Measurements from ENCODE around the gene MLLT3. TPM values are rescaled to one million over a fixed set of nuclear protein-coding genes. Genes with fewer than 3 reads are reported as not detected.

The MLLT3 gene
- total and polyA plus RNA-seq, 5 donors, result 5.8 to 14.0 (median 8.3) TPM

DNA sequence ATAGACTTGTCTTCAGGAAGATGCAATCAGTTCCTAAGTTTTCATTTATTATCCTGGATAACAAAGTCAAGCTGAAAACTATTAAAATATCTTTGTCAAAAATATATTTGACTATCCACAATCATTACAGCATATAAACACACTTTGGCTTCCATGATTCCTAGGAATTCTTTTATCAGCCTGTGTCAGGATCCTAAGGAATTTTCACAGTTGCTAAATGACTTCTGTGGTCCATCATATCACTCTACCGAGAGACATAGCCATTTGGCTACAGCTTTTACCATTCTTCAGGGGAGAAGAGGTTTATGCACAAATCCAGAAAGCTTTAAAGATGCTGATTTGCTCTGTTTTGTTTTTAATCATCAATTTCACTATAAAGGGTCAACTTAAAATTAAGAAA, 128.3 kb downstream of the MLLT3 start:
- no peak overlapping the region for H3K27ac ChIP-seq (ENCODE audit: low read length)
- no peaks in the 10 kb centered on the region for H3K4me1 ChIP-seq (ENCODE audit: control insufficient read depth, insufficient read depth, low read length)
- ATAC-seq (no peak), DNase-seq (no peak)
- no peaks in the 10 kb centered on the region for H3K27me3 ChIP-seq (ENCODE audit: control insufficient read depth, insufficient read depth)
- WGBS, result 42% methylated on average over 1 of the region's 1 CpG
- intact Hi-C loops (cut with DNase I), result no loop called here
- H3K4me3 ChIP-seq (ENCODE audit: low read length), result no peak overlapping the region
- no peaks in the 10 kb centered on the region for H3K9me3 ChIP-seq (ENCODE audit: control insufficient read depth, low read length)

DNA sequence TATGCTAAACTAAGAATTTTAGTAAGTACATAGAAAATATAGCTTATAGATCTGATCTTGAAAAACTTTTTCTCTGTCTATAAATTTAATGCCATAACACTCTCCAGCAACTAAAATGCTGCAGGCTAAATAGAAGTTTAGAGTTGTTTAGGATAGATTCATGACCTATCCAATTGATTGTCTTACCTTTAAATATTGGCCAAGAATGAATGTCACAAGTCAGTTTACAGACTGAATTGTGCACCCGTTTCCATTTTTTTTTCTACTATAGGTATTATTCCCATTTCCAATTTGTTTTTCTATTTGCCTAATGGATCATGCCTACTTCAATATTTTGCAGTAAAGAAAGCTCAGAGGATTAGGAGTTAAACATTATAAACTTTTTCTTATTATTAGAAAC, 129.5 kb downstream of the MLLT3 start:
- no peaks in the 10 kb centered on the region for H3K4me1 ChIP-seq (ENCODE audit: control insufficient read depth, insufficient read depth, low read length)
- intact Hi-C loops (cut with DNase I), result no loop called here
- no peaks in the 10 kb centered on the region for H3K9me3 ChIP-seq (ENCODE audit: control insufficient read depth, low read length)
- H3K4me3 ChIP-seq (ENCODE audit: low read length), result no peak overlapping the region
- DNase-seq (no peak), ATAC-seq (no peak)
- H3K27me3 ChIP-seq (ENCODE audit: control insufficient read depth, insufficient read depth), result no peaks in the 10 kb centered on the region
- H3K27ac ChIP-seq (ENCODE audit: low read length), result no peak overlapping the region
- 82% methylated on average over 1 of the region's 1 CpG for WGBS

DNA sequence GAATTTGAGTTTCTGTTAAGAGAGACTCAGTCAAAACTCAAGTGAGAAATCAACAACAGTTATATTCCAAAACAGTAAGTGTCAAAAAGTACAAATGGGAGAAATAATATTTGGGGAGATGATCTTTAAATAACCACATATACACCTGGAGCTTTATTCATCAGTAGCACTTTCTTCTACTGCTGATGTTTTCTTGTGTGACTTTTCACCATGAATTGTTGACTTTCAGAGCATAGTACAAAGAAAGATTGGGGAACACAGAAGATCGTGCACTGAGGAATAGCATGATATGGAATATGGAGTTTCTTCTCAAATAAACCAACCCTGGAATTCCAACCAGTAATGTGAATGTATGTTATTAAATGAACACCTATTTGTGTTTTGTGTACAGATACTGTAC, 130.7 kb downstream of the MLLT3 start:
- Histone ChIP-seq H3K27me3 (ENCODE audit: control insufficient read depth, insufficient read depth) (no peaks in the 10 kb centered on the region), H3K27ac (ENCODE audit: low read length) (no peak overlapping the region), H3K4me3 (ENCODE audit: low read length) (no peak overlapping the region), H3K4me1 (ENCODE audit: control insufficient read depth, insufficient read depth, low read length) (no peaks in the 10 kb centered on the region), H3K9me3 (ENCODE audit: control insufficient read depth, low read length) (no peaks in the 10 kb centered on the region)
- 93% methylated on average over 1 of the region's 1 CpG for WGBS
- no peak for ATAC-seq
- intact Hi-C loops (cut with DNase I), result no loop called here
- DNase-seq, result no peak

DNA sequence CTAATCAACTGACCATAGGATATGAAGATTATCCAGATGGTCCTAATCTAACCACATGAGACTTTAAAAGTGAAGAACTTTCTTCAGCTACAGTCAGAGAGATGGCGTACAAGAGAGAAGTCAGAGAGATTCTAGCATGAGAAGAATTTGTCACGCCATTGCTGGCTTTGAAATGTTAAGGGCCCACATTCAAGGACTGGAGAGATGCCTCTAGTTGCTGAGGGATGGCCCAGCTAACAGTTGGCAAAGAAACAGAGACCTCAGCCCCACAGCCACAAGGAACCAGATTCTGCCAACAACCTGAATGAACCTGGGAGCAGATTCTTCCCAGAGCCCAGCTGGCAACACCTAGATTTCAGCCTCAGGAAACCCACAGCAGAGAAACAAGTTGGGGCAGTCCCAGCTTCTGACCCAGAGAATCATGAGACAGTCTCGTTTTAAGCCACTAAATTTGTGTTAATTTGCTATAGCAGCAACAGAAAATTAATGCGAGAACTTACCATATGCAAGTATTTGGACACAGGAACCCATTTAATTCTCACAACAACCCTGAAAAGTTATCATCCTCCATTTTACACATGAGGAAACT, 132.0 kb downstream of the MLLT3 start:
- Histone ChIP-seq H3K27ac (ENCODE audit: low read length) (no peak overlapping the region), H3K4me3 (ENCODE audit: low read length) (no peak overlapping the region), H3K27me3 (ENCODE audit: control insufficient read depth, insufficient read depth) (no peaks in the 10 kb centered on the region), H3K9me3 (ENCODE audit: control insufficient read depth, low read length) (no peaks in the 10 kb centered on the region), H3K4me1 (ENCODE audit: control insufficient read depth, insufficient read depth, low read length) (no peaks in the 10 kb centered on the region)
- intact Hi-C loops (cut with DNase I), result no loop called here
- no peak for DNase-seq
- ATAC-seq, result no peak
- WGBS, result 92% methylated on average over 4 of the region's 4 CpGs

DNA sequence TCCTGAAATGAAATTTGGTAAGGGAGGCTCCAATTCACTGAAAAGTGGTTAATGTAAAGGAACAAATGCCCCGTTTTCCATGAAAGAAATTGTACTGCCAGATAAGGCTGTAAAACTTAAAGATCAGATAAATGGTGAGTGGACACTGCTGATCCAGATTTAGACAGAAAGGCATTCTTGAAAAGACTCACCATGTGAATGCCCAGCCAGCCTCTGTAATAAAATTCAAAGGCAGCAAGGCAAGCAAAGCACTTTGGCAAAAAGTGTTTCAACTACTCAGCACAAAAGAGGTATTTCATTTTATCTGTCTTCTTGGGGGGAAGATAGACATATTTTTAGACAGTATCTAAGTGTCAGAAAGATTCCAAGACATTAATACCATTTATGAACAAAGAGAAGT, 133.6 kb downstream of the MLLT3 start:
- Histone ChIP-seq H3K4me3 (ENCODE audit: low read length) (no peak overlapping the region), H3K27ac (ENCODE audit: low read length) (no peak overlapping the region), H3K9me3 (ENCODE audit: control insufficient read depth, low read length) (no peaks in the 10 kb centered on the region), H3K27me3 (ENCODE audit: control insufficient read depth, insufficient read depth) (no peaks in the 10 kb centered on the region), H3K4me1 (ENCODE audit: control insufficient read depth, insufficient read depth, low read length) (no peaks in the 10 kb centered on the region)
- intact Hi-C loops (cut with DNase I), result no loop called here
- DNase-seq, result no peak
- 55% methylated on average over 1 of the region's 1 CpG for WGBS
- ATAC-seq, result no peak

DNA sequence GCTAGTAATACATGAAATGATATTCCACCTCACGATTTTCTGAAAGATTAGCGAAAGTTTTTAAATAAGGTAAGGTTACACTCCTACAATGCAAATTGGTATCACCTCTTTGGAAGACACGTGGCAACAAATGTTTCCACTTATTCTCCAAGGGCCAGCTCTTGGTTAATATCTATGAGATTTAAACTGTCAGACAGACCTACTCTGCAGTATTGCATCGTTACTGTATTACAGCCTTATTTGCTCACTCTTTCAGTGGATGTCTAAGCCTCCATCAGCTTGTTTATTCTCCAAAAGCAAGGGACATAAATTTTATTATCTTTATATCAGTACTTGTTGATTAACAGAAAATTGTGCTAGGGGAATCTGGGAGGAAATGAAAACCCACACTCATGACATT, 135.7 kb downstream of the MLLT3 start:
- Histone ChIP-seq H3K27ac (ENCODE audit: low read length) (no peak overlapping the region), H3K4me1 (ENCODE audit: control insufficient read depth, insufficient read depth, low read length) (no peaks in the 10 kb centered on the region), H3K4me3 (ENCODE audit: low read length) (no peak overlapping the region), H3K9me3 (ENCODE audit: control insufficient read depth, low read length) (no peaks in the 10 kb centered on the region), H3K27me3 (ENCODE audit: control insufficient read depth, insufficient read depth) (no peaks in the 10 kb centered on the region)
- WGBS, result 71% methylated on average over 4 of the region's 4 CpGs
- DNase-seq (no peak), ATAC-seq (no peak)
- intact Hi-C loops (cut with DNase I), result no loop called here

DNA sequence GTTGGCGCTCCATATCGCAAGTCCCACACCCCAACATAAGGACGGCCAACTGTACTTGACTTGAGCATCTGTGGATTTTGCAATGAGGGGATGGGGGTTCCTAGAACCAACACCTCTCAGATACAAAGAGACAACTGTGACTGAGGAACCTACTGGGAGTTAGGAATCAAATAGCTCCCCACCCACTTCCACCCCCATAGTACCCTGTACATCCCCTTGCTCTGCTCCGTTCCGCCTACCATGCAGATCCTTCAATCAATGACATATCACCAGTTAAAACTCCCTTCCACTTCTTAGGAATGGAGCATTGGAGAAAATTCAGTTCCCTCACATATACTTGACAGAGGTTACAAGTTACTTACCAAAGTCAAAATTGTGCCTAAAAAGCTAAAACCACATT, 140.9 kb downstream of the MLLT3 start:
- ATAC-seq (no peak), DNase-seq (no peak)
- intact Hi-C loops (cut with DNase I), result no loop called here
- no peak overlapping the region for H3K4me3 ChIP-seq (ENCODE audit: low read length)
- H3K27me3 ChIP-seq (ENCODE audit: control insufficient read depth, insufficient read depth), result no peaks in the 10 kb centered on the region
- no peaks in the 10 kb centered on the region for H3K9me3 ChIP-seq (ENCODE audit: control insufficient read depth, low read length)
- H3K4me1 ChIP-seq (ENCODE audit: control insufficient read depth, insufficient read depth, low read length), result no peaks in the 10 kb centered on the region
- no peak overlapping the region for H3K27ac ChIP-seq (ENCODE audit: low read length)
- WGBS, result 99% methylated on average over 5 of the region's 5 CpGs

DNA sequence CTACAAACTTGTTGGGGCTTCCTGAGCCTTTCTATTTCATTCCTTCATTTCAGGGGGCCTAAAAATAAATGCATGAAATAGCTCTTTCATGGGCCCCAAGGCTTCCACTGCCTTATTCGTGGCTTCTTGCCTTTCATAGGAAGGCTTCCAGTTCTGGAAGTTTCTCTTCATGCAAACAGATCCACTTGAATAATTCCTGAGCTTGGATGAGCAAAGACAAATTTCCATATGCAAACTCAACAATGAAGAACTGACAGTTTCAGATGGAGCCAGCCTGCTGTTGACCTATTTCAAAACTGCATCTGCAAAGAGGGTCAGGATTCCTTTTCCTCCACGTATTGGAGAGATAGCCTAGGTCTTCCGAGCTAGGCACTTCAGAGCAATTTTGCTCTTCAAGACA, 142.1 kb downstream of the MLLT3 start:
- ATAC-seq, result no peak
- no peak for DNase-seq
- no peaks in the 10 kb centered on the region for H3K27me3 ChIP-seq (ENCODE audit: control insufficient read depth, insufficient read depth)
- intact Hi-C loops (cut with DNase I), result no loop called here
- no peak overlapping the region for H3K27ac ChIP-seq (ENCODE audit: low read length)
- no peak overlapping the region for H3K4me3 ChIP-seq (ENCODE audit: low read length)
- H3K4me1 ChIP-seq (ENCODE audit: control insufficient read depth, insufficient read depth, low read length), result no peaks in the 10 kb centered on the region
- no peaks in the 10 kb centered on the region for H3K9me3 ChIP-seq (ENCODE audit: control insufficient read depth, low read length)
- 79% methylated on average over 3 of the region's 3 CpGs for WGBS

DNA sequence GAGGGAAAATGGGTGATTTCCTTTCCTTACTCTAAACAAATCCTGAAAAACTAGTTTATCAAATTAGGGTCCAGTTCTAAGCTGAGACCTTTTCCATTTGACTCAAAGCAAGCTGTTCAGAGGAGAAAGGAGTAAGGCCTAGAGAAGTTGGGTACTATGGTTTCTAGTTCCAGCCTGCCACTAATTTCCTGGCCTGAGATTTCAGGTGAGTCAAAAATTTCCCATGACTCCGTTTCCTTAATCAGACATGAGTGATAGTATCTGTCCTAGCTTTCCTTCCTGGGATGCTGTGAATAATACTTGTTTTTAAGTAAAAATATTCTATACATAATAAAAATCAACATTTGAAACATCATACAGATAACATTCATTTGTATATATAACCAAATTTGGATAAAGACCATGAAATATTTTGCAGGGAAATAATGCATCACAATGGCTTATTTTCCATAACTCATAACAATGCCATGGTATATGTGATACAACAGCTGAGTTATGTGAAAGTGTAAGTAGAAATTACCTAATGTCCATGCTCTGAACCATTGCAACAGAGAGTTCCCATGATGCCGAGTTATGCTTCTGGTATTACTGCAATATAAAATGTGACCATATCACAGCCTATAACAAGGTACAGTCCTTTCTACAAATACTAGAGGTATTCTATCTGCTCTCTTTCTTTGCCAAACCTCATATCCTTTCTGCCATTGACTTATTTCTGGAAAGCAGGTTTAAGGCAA, 142.7 kb downstream of the MLLT3 start:
- Histone ChIP-seq H3K27me3 (ENCODE audit: control insufficient read depth, insufficient read depth) (no peaks in the 10 kb centered on the region), H3K27ac (ENCODE audit: low read length) (no peak overlapping the region), H3K4me3 (ENCODE audit: low read length) (no peak overlapping the region), H3K4me1 (ENCODE audit: control insufficient read depth, insufficient read depth, low read length) (no peaks in the 10 kb centered on the region), H3K9me3 (ENCODE audit: control insufficient read depth, low read length) (no peaks in the 10 kb centered on the region)
- DNase-seq (no peak), ATAC-seq (no peak)
- intact Hi-C loops (cut with DNase I), result no loop called here
- WGBS, result 86% methylated on average over 2 of the region's 2 CpGs

DNA sequence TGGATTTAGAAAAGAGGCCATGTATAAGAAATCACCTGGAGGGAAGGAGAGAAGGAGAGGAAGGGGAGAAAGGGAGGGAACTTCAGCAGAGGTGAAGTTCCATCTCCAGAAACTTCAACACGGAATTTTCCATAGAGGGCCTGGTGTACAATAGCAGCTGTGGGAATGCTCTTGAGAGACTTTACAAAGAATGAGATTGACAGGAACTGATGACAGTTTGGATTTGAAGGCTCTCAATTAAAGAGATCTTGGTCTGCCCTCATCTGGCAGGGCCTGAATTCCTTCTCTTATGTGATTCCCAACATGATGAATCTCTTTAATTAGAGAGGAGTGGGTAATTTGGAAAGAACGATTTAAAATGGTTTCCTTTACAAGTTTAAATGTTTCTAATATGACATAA, 143.5 kb downstream of the MLLT3 start:
- 37% methylated on average over 2 of the region's 2 CpGs for WGBS
- intact Hi-C loops (cut with DNase I), result no loop called here
- DNase-seq (no peak), ATAC-seq (no peak)
- no peak overlapping the region for H3K4me3 ChIP-seq (ENCODE audit: low read length)
- H3K27ac ChIP-seq (ENCODE audit: low read length), result no peak overlapping the region
- H3K4me1 ChIP-seq (ENCODE audit: control insufficient read depth, insufficient read depth, low read length), result no peaks in the 10 kb centered on the region
- H3K9me3 ChIP-seq (ENCODE audit: control insufficient read depth, low read length), result no peaks in the 10 kb centered on the region
- no peaks in the 10 kb centered on the region for H3K27me3 ChIP-seq (ENCODE audit: control insufficient read depth, insufficient read depth)

DNA sequence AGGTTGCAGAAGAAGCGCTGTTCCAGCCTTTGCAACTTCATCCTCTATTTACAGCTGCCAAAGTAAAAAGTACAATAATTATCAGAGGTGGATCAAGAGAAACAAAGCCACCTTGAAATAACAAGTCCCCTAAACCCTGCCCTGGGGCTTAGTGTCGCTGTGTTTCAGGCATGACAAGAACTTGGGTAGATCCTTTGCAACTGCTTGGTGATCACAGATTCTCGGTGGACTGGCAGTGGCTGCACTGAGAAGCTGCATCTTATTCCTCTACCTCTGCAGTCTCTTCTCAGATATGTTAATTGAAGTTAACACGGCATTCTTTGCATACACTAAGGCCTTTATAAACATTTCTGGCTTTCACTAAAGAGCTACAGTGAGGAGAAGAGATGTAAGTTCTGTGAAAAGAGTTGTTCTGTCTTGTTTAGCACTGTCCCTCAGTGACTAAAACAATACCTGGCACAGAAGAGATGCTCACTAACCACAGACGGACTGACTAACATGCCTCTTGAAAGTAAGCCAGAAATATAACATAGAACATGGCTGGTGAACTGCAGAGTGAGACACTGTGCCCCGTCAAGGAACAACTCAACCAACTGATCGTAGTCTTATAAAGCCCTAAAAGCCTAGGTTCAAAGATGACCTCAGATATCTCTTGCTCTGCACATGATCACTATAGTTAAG, 144.2 kb downstream of the MLLT3 start:
- intact Hi-C loops (cut with DNase I), result no loop called here
- 86% methylated on average over 7 of the region's 7 CpGs for WGBS
- no peak for DNase-seq
- Histone ChIP-seq H3K4me1 (ENCODE audit: control insufficient read depth, insufficient read depth, low read length) (no peaks in the 10 kb centered on the region), H3K4me3 (ENCODE audit: low read length) (no peak overlapping the region), H3K27me3 (ENCODE audit: control insufficient read depth, insufficient read depth) (no peaks in the 10 kb centered on the region), H3K9me3 (ENCODE audit: control insufficient read depth, low read length) (no peaks in the 10 kb centered on the region), H3K27ac (ENCODE audit: low read length) (no peak overlapping the region)
- ATAC-seq, result no peak

Data from right cardiac atrium (tissue), 5 donors.